LNCaP clone FGC (cell line): ENCODE measurements around the gene HEXIM1.

Experiments used
- DNase-seq: peaks from one replicate; pipeline ENCODE4 v3.0.0-alpha.2; 2011; ENCODE audit warnings: low read depth
- H3K4me3 ChIP-seq: 2 replicates; pipeline ENCODE4 v1.5.1; 2011; ENCODE audit warnings: mild to moderate bottlenecking, low read depth, low read length, control low read depth
- TF ChIP-seq, protein P1 (sequence below): IDR thresholded peaks from 2 replicates; pipeline ENCODE4 v1.5.1; 2012; ENCODE audit warnings: mild to moderate bottlenecking; ENCODE audit not compliant: control insufficient read depth, insufficient read depth; ENCODE audit errors: extremely low read depth

The HEXIM1 gene

DNA sequence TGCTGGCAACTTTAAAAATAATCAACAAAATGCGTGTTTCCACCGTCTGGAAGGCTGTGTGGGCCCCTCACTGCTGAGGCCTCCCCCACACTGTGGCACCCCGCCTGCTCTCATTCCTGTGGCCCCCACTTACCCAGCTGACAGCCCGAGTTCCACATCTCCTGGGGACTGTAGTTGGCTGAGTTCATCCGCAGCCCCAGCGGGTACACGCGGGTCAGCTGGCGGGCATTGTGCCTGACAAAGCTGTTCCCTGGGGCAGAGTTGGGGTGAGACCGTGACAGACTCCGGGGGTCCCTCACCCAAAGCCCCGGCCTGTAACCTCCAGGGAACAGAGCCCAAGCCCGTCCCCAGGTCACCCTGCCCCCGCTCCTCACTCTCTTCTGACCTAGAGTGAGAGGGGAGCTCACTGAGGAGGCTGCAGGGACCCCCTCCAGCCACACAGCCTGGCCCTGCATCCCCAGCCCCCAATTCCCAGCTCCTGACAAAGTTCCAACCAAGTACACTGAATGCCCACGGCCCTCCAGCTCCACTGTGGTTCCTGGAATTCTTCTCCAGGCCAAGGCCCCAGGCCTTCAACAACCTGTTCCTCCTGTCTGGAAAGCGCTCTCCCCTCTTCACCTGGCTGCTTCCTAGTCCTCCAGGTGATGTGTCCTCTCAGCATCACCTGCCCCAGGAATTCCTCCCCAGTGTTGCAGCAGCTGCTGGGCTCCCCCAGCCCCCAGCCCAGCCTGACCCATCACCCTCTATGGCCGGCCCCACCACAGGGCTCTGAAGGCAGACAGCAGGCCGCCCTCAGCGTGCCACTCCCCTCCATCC is 34.0 kb upstream of the HEXIM1 start:
- TF ChIP-seq, protein P1, sequence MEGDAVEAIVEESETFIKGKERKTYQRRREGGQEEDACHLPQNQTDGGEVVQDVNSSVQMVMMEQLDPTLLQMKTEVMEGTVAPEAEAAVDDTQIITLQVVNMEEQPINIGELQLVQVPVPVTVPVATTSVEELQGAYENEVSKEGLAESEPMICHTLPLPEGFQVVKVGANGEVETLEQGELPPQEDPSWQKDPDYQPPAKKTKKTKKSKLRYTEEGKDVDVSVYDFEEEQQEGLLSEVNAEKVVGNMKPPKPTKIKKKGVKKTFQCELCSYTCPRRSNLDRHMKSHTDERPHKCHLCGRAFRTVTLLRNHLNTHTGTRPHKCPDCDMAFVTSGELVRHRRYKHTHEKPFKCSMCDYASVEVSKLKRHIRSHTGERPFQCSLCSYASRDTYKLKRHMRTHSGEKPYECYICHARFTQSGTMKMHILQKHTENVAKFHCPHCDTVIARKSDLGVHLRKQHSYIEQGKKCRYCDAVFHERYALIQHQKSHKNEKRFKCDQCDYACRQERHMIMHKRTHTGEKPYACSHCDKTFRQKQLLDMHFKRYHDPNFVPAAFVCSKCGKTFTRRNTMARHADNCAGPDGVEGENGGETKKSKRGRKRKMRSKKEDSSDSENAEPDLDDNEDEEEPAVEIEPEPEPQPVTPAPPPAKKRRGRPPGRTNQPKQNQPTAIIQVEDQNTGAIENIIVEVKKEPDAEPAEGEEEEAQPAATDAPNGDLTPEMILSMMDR: no peak
- H3K4me3 ChIP-seq: no peak overlapping the region
- no peak for DNase-seq

- TF ChIP-seq, protein P1: no peak
- no peak overlapping the region for H3K4me3 ChIP-seq
- DNase-seq: no peak
Measured at GRCh38 chr17:45115015-45115625, 33.2 kb upstream of the HEXIM1 start.

GRCh38 chr17:45115871-45116270 is 32.4 kb upstream of the HEXIM1 start:
- H3K4me3 ChIP-seq: no peak overlapping the region
- no peak for DNase-seq
- TF ChIP-seq, protein P1: no peak

DNA sequence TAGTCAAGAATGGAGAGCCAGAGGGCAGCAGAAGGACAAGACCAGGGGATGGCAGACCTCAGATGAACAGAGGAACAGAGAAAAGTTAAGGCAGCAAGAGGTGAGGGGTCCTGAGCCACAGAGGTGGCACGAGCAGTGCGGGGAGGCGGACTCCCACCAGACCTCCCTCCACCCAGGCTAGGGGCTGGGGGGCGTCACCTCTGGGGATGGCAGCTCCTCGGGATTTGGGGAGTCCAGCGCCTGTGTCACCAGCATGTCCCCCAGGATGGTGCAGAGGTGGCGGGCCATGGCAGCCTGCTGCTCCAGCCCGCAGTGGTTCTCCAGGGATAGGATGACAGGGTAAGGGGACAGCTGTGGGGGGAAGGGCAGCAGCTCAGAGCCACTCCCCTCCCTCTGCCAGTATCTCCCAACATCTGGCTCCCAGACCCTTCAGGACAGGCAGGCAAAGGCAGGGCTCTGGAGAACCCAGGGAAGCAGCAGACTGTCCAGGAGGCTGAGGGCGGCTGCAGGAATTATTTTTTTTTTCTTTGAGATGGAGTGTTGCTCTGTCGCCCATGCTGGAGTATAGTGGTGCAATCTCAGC is 31.8 kb upstream of the HEXIM1 start:
- H3K4me3 ChIP-seq: no peak overlapping the region
- no peak for DNase-seq
- TF ChIP-seq, protein P1: no peak

DNA sequence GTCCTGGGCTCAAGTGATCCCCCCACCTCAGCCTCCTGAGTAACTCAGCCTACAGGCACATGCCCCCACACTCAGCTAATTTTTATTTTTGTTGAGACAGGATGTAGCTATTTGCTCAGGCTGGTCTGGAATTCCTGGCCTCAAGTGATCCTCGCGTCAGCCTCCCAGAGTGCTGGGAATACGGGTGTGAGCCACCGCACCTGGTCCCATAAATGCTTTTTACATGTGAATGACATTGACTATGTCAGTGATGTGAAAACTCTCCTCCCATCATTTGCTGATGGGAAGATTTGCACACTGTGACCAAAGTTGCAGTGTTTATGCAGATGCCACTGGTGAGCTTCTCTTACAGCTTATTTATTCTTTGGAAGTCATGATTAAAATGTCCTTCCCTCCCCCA is 30.9 kb upstream of the HEXIM1 start:
- TF ChIP-seq, protein P1: no peak
- no peak overlapping the region for H3K4me3 ChIP-seq
- no peak for DNase-seq

DNA sequence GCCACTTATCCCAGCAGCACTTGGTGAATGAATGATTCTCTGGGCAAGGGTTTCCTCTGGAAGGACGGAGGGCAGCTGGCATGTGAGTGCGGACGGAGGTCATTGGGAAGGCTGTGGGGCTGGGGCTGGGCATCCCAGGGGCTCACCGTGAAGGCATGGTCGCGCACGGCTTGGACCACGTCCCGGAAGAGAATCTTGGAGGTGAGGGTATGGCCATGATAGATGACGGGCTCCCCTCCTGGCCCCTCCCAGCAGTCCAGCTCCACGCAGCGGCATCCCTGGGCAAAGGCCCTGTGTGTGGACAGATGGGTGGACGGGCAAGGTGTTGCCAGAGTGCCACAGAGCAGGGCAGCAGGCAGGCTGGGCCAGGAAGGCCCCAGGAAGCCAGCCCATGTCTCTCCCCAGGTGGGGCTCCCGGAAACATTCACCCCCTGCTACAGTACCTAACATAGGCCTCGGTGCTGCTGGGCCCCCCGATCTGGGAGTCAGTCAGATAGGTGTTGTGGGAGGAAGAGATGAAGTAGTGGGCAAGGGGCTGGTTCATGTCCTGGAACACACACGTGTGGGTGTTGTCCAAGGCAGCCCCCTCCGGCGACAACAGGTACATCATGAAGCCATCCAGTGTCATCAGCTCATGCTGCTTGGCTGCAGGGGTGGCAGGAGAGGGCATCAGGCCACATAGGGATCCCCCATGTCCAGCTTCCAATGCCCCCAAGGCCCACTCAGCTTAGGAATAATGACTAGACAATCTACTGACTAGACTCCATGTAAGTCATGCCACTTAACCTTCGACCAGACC is 30.2 kb upstream of the HEXIM1 start:
- TF ChIP-seq, protein P1: no peak
- no peak for DNase-seq
- no peak overlapping the region for H3K4me3 ChIP-seq
